K562 (cell line): Measurements from ENCODE around the gene TAF11L2. TPM values are rescaled to one million over a fixed set of nuclear protein-coding genes. Genes with fewer than 3 reads are reported as not detected.

ENCODE experiments used
- ATAC-seq: fragments of 200-7000 bp; cut with Tn5 transposase; 3 replicates; pipeline ENCODE4 v1.9.1; 2020; ENCODE audit warnings: moderate library complexity
- BruUV-seq: library from RNA; stranded (reverse); fragments of 400-500 nt; replicated peaks from 2 replicates; lab custom pipeline; 2021; lab: Mats Ljungman, UMichigan
- CTCF ChIA-PET: fragments of 300-600 bp; formaldehyde crosslinking; extraction: SDS; loops from one replicate; lab custom pipeline; 2021; ENCODE audit warnings: low intra/inter-chr PET ratio; lab: Yijun Ruan, JAX
- POLR2A ChIA-PET: fragments of 300-600, 350-650 bp; sonication (Branson Sonifier 250); formaldehyde crosslinking; extraction: SDS; loops from one replicate; lab custom pipeline; 2021; ENCODE audit warnings: antibody characterized with exemption, inconsistent platforms; lab: Yijun Ruan, JAX
- DNase-seq, 4 experiments: peaks; one replicate each; pipeline versions ENCODE4 v3.0.0 to v3.0.0-alpha.2; 2011 to 2018; ENCODE audit warnings: low spot score in 3 of 4, mixed read lengths in 3 of 4; ENCODE audit errors: extremely low read depth in 1 of 4
- FAIRE-seq: peaks from 2 replicates; lab custom pipeline; 2011; peaks lifted over from hg19 to GRCh38; lab: Jason Lieb, UNC
- H2AFZ ChIP-seq: 2 replicates; pipeline ENCODE4 v1.6.0; 2011; ENCODE audit warnings: low read depth, low read length, control low read depth, inconsistent platforms
- H3K27ac ChIP-seq: fragments of 200-600 bp; 3 replicates; pipeline ENCODE4 v1.8.0; 2011; ENCODE audit warnings: low read depth, mild to moderate bottlenecking, control low read depth, inconsistent platforms, low read length, moderate library complexity, mixed read lengths; ENCODE audit errors: extremely low read depth
- H3K27me3 ChIP-seq, 2 experiments: fragments of 300-600 bp in 1 of 2; 2 replicates in 1 of 2; 3 replicates in 1 of 2; pipeline versions ENCODE4 v1.6.0 to v1.8.0; 2011; ENCODE audit warnings: inconsistent platforms in 2 of 2, low read length in 2 of 2, mild to moderate bottlenecking in 1 of 2, mixed read lengths in 1 of 2, moderate library complexity in 1 of 2; ENCODE audit not compliant: control insufficient read depth in 2 of 2, insufficient read depth in 2 of 2
- H3K36me3 ChIP-seq: fragments of 300-600 bp; 3 replicates; pipeline ENCODE4 v1.8.0; 2011; ENCODE audit warnings: mild to moderate bottlenecking, low read length, inconsistent platforms; ENCODE audit not compliant: control insufficient read depth, insufficient read depth
- H3K4me1 ChIP-seq, 2 experiments: fragments of 200-600 bp in 1 of 2; replicated peaks in 1 of 2; 2 replicates in 1 of 2; 3 replicates in 1 of 2; pipeline versions ENCODE4 v1.5.1 to v1.8.0; 2011; ENCODE audit warnings: inconsistent platforms in 2 of 2, low read length in 2 of 2, mild to moderate bottlenecking in 1 of 2, mixed read lengths in 1 of 2, moderate library complexity in 1 of 2; ENCODE audit not compliant: control insufficient read depth in 2 of 2, insufficient read depth in 2 of 2
- H3K4me2 ChIP-seq: 2 replicates; pipeline ENCODE4 v1.6.1; 2011; ENCODE audit warnings: low read length, control low read depth, inconsistent platforms, mixed read lengths; ENCODE audit not compliant: insufficient read depth
- H3K4me3 ChIP-seq: fragments of 200-600 bp; sonication (generic), shearing (Covaris generic); 2 replicates; pipeline ENCODE4 v1.5.1; 2016; ENCODE audit warnings: control low read depth, inconsistent platforms
- H3K79me2 ChIP-seq: fragments of 200-600 bp; 3 replicates; pipeline ENCODE4 v1.8.0; 2011; ENCODE audit warnings: low read length, inconsistent platforms; ENCODE audit not compliant: control insufficient read depth, insufficient read depth
- H3K9ac ChIP-seq, 2 experiments: 2 replicates each; pipeline versions ENCODE4 v1.6.0 to v1.6.1; 2011; ENCODE audit warnings: low read depth in 2 of 2, low read length in 2 of 2, control low read depth in 1 of 2, inconsistent platforms in 1 of 2, mild to moderate bottlenecking in 1 of 2, mixed read lengths in 1 of 2; ENCODE audit not compliant: insufficient read depth in 1 of 2
- H3K9me1 ChIP-seq: one replicate; pipeline ENCODE4 v1.6.0; 2011; ENCODE audit warnings: inconsistent platforms, mild to moderate bottlenecking, low read length, moderate library complexity; ENCODE audit not compliant: control insufficient read depth, insufficient read depth
- H3K9me3 ChIP-seq: replicated peaks from 2 replicates; pipeline ENCODE4 v1.5.1; 2011; ENCODE audit warnings: low read depth, low read length, inconsistent platforms; ENCODE audit not compliant: control insufficient read depth, insufficient read depth
- H4K20me1 ChIP-seq: replicated peaks from 2 replicates; pipeline ENCODE4 v1.6.1; 2011; ENCODE audit warnings: low read length, inconsistent platforms, mixed read lengths; ENCODE audit not compliant: control insufficient read depth, insufficient read depth
- CBX3 ChIP-seq, 2 experiments: IDR thresholded peaks; 1 replicate in 1 of 2; 2 replicates in 1 of 2; pipeline ENCODE4 v1.6.1; 2012; ENCODE audit warnings: inconsistent platforms in 2 of 2, low read length in 2 of 2, borderline replicate concordance in 1 of 2, control low read depth in 1 of 2
- CHCHD3 ChIP-seq: fragments of 250-450 bp; sonication (Bioruptor Pico); IDR thresholded peaks from 2 replicates; pipeline ENCODE4 v2.1.2; 2022; ENCODE audit warnings: mild to moderate bottlenecking
- GATA2 ChIP-seq: sonication (generic); formaldehyde crosslinking; IDR thresholded peaks from 2 replicates; pipeline ENCODE4 v1.4.0; 2020; ENCODE audit warnings: mild to moderate bottlenecking, missing genetic modification reagents
- HDGF ChIP-seq: fragments of 450-650 bp; IDR thresholded peaks from 2 replicates; pipeline ENCODE4 v1.6.1; 2016
- LEF1 ChIP-seq: fragments of 450-650 bp; IDR thresholded peaks from 2 replicates; pipeline ENCODE4 v1.6.1; 2016; ENCODE audit warnings: mild to moderate bottlenecking
- MCM5 ChIP-seq: fragments of 450-650 bp; IDR thresholded peaks from 2 replicates; pipeline ENCODE4 v1.6.1; 2016; ENCODE audit warnings: low read depth
- SMARCA5 ChIP-seq: fragments of 450-650 bp; IDR thresholded peaks from 2 replicates; pipeline ENCODE4 v1.6.1; 2016
- SRF ChIP-seq, 2 experiments: fragments of 250-450, 450-650 bp in 1 of 2; sonication (Bioruptor Pico) in 1 of 2; sonication (generic) in 1 of 2; formaldehyde crosslinking; IDR thresholded peaks; 2 replicates each; pipeline versions ENCODE4 v1.5.0 to v1.5.1; 2020 to 2022; ENCODE audit warnings: mild to moderate bottlenecking in 1 of 2, missing genetic modification reagents in 1 of 2
- ZBTB34 ChIP-seq: fragments of 250-450 bp; sonication (Bioruptor Pico); IDR thresholded peaks from 2 replicates; pipeline ENCODE4 v1.8.0; 2021; ENCODE audit warnings: mild to moderate bottlenecking, moderate library complexity
- ZNF282 ChIP-seq: sonication (generic); formaldehyde crosslinking; IDR thresholded peaks from 2 replicates; pipeline ENCODE4 v1.8.1; 2023; ENCODE audit warnings: missing genetic modification reagents
- in situ Hi-C: fragments of 300-500 bp; cut with MboI; formaldehyde crosslinking; loops from 4 replicates; pipeline ENCODE4 v1.15.0; 2018; ENCODE audit warnings: inconsistent platforms, mixed read lengths
- intact Hi-C: fragments of 100-400 bp; cut with micrococcal nuclease; formaldehyde crosslinking; loops from 2 replicates; pipeline ENCODE4 v1.14.2; 2022
- polyA plus RNA-seq, 8 experiments: library from polyadenylated mRNA; depleted of rRNA in 4 of 8; stranded (reverse) in 5 of 8; unstranded in 3 of 8; fragments of >200 nt; fragmentation: Nextera tagmentation in 2 of 8; fragmentation: Illumina TruSeq in 1 of 8; extraction: Ambion mirVana in 2 of 8; extraction: Trizol in 1 of 8; gene quantifications; 2 replicates each; pipeline versions ENCODE4 v1.2.1 to v1.2.3, GENCODE V29; 2011 to 2014; ENCODE audit warnings: inconsistent platforms in 1 of 8, missing spikeins in 1 of 8
- total RNA-seq, 7 experiments: library from RNA; depleted of rRNA in 6 of 7; stranded (reverse); fragments of >200 nt in 6 of 7; fragmentation: Illumina TruSeq in 2 of 7; extraction: Trizol in 2 of 7; gene quantifications; 2 replicates each; pipeline versions ENCODE4 v1.2.1 to v1.2.3, GENCODE V29; 2011 to 2021; ENCODE audit warnings: low replicate concordance in 1 of 7
- TF ChIP-seq, protein P1 (sequence below): fragments of 450-650 bp; formaldehyde crosslinking; IDR thresholded peaks from 2 replicates; pipeline ENCODE4 v1.4.0; 2020; ENCODE audit warnings: mild to moderate bottlenecking, mixed read lengths
- TF ChIP-seq, protein P2 (sequence below): sonication (generic); formaldehyde crosslinking; IDR thresholded peaks from 2 replicates; pipeline ENCODE4 v1.8.0; 2023; ENCODE audit warnings: mild to moderate bottlenecking, missing genetic modification reagents
- TF ChIP-seq, protein P3 (sequence below), 2 experiments: IDR thresholded peaks; 2 replicates each; pipeline ENCODE4 v1.6.1; 2011; ENCODE audit warnings: borderline replicate concordance in 1 of 2, control low read depth in 1 of 2, low read depth in 1 of 2, low read length in 1 of 2, mild to moderate bottlenecking in 1 of 2, mixed read lengths in 1 of 2, moderate library complexity in 1 of 2; ENCODE audit not compliant: insufficient read depth in 1 of 2, insufficient read length in 1 of 2, poor library complexity in 1 of 2, severe bottlenecking in 1 of 2; ENCODE audit errors: extremely low read depth in 1 of 2

Gene TAF11L2
- total and polyA plus RNA-seq, 9 of the 15 experiments (the other 6 are each of a cell fraction or from before 2014, with no cell fraction given): not detected

GRCh38 chr5:17470064-17470463 is 28.0 kb upstream of the TAF11L2 start:
- Histone ChIP-seq H3K36me3 (no peaks in the 10 kb centered on the region), H3K79me2 (no peaks in the 10 kb centered on the region), H3K27me3 (no peaks in the 10 kb centered on the region), H3K9ac (no peak overlapping the region), H3K9me3 (no peaks in the 10 kb centered on the region), H3K27ac (no peak overlapping the region), H3K4me2 (no peak overlapping the region), H4K20me1 (no peaks in the 10 kb centered on the region), H2AFZ (no peak overlapping the region), H3K4me1 (no peaks in the 10 kb centered on the region), H3K9me1 (no peaks in the 10 kb centered on the region), H3K4me3 (no peak overlapping the region)
- TF ChIP-seq HDGF (no peak), ZNF282 (no peak), MCM5 (no peak), CHCHD3 (CRISPR knock-in tag) (no peak), LEF1 (no peak), SMARCA5 (no peak), GATA2 (CRISPR knock-in tag) (no peak), CBX3 (IDR thresholded peaks at IDR 0.05; ENCODE audit: borderline replicate concordance in 1 of 2, low read length in 2 of 2) (no peak), ZBTB34 (CRISPR knock-in tag) (no peak), SRF (CRISPR knock-in tag; IDR thresholded peaks at IDR 0.05) (no peak)
- TF ChIP-seq, protein P1, sequence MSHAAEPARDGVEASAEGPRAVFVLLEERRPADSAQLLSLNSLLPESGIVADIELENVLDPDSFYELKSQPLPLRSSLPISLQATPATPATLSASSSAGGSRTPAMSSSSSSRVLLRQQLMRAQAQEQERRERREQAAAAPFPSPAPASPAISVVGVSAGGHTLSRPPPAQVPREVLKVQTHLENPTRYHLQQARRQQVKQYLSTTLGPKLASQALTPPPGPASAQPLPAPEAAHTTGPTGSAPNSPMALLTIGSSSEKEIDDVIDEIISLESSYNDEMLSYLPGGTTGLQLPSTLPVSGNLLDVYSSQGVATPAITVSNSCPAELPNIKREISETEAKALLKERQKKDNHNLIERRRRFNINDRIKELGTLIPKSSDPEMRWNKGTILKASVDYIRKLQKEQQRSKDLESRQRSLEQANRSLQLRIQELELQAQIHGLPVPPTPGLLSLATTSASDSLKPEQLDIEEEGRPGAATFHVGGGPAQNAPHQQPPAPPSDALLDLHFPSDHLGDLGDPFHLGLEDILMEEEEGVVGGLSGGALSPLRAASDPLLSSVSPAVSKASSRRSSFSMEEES (CRISPR knock-in tag): no peak
- TF ChIP-seq, protein P2, sequence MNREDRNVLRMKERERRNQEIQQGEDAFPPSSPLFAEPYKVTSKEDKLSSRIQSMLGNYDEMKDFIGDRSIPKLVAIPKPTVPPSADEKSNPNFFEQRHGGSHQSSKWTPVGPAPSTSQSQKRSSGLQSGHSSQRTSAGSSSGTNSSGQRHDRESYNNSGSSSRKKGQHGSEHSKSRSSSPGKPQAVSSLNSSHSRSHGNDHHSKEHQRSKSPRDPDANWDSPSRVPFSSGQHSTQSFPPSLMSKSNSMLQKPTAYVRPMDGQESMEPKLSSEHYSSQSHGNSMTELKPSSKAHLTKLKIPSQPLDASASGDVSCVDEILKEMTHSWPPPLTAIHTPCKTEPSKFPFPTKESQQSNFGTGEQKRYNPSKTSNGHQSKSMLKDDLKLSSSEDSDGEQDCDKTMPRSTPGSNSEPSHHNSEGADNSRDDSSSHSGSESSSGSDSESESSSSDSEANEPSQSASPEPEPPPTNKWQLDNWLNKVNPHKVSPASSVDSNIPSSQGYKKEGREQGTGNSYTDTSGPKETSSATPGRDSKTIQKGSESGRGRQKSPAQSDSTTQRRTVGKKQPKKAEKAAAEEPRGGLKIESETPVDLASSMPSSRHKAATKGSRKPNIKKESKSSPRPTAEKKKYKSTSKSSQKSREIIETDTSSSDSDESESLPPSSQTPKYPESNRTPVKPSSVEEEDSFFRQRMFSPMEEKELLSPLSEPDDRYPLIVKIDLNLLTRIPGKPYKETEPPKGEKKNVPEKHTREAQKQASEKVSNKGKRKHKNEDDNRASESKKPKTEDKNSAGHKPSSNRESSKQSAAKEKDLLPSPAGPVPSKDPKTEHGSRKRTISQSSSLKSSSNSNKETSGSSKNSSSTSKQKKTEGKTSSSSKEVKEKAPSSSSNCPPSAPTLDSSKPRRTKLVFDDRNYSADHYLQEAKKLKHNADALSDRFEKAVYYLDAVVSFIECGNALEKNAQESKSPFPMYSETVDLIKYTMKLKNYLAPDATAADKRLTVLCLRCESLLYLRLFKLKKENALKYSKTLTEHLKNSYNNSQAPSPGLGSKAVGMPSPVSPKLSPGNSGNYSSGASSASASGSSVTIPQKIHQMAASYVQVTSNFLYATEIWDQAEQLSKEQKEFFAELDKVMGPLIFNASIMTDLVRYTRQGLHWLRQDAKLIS (CRISPR knock-in tag): no peak
- TF ChIP-seq, protein P3, sequence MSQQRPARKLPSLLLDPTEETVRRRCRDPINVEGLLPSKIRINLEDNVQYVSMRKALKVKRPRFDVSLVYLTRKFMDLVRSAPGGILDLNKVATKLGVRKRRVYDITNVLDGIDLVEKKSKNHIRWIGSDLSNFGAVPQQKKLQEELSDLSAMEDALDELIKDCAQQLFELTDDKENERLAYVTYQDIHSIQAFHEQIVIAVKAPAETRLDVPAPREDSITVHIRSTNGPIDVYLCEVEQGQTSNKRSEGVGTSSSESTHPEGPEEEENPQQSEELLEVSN (IDR thresholded peaks at IDR 0.05; ENCODE audit: borderline replicate concordance in 1 of 2, extremely low read depth in 1 of 2, insufficient read depth in 1 of 2, insufficient read length in 1 of 2, low read depth in 1 of 2, low read length in 1 of 2, poor library complexity in 1 of 2, severe bottlenecking in 1 of 2): no peak
- ChIA-PET CTCF (no interaction called here), POLR2A (no interaction called here)
- no TSS peak for BruUV-seq
- ATAC-seq (no peak), FAIRE-seq (no peak), DNase-seq (no peak)
- in situ Hi-C loops (no loop called here), intact Hi-C loops (no loop called here)
